ENCODE measurements around the gene BUD13. TPM values are rescaled to one million over a fixed set of nuclear protein-coding genes. Genes with fewer than 3 reads are reported as not detected.

The BUD13 gene
- total RNA-seq, 4 donors from 2014 or later = 16.3 to 42.9 (median 20.1) TPM

- Histone ChIP-seq H3K4me3 (no peak overlapping the region), H3K27ac (no peak overlapping the region), H3K4me1 (peaks cover 0 to 6% (median 0%) of the 10 kb centered on the region in 4 donors), H3K27me3 (no peaks in the 10 kb centered on the region), H3K36me3 (no peaks in the 10 kb centered on the region), H3K9me3 (no peaks in the 10 kb centered on the region)
- peak; percentile 54 to 83 (median 71) for DNase-seq
- TF ChIP-seq POLR2A (IDR thresholded peaks at IDR 0.05) = no peak
- TF ChIP-seq CTCF (IDR thresholded peaks at IDR 0.05) = peak; percentile 61 to 83 (median 72)
These were observed 40.3 kb downstream of the BUD13 start for GRCh38 chr11:116732271-116733042.

- no peak for DNase-seq
- H3K27ac ChIP-seq = no peak overlapping the region
These were observed 41.0 kb downstream of the BUD13 start for GRCh38 chr11:116731821-116732220.

GRCh38 chr11:116731097-116731761, 41.6 kb downstream of the BUD13 start:
- H3K4me3 ChIP-seq = no peak overlapping the region
- no peaks in the 10 kb centered on the region for H3K36me3 ChIP-seq
- H3K27ac ChIP-seq = no peak overlapping the region
- H3K27me3 ChIP-seq = no peaks in the 10 kb centered on the region
- H3K4me1 ChIP-seq = peaks cover 0 to 6% (median 0%) of the 10 kb centered on the region in 4 donors
- no peaks in the 10 kb centered on the region for H3K9me3 ChIP-seq
- TF ChIP-seq CTCF (IDR thresholded peaks at IDR 0.05) = no peak
- TF ChIP-seq POLR2A (IDR thresholded peaks at IDR 0.05) = no peak
- DNase-seq = peak in 1 of 3 donors; percentile 34

More at GRCh38 chr11:116731821-116732220, 41.0 kb downstream of the BUD13 start:
- H3K27me3 ChIP-seq = no peaks in the 10 kb centered on the region
- H3K36me3 ChIP-seq = no peaks in the 10 kb centered on the region
- no peak for TF ChIP-seq POLR2A (IDR thresholded peaks at IDR 0.05)
- no peak for TF ChIP-seq CTCF (IDR thresholded peaks at IDR 0.05)
- no peak overlapping the region for H3K4me3 ChIP-seq
- H3K9me3 ChIP-seq = no peaks in the 10 kb centered on the region
- peaks cover 0 to 6% (median 0%) of the 10 kb centered on the region in 4 donors for H3K4me1 ChIP-seq

- Histone ChIP-seq H3K27ac (no peak overlapping the region), H3K9me3 (no peaks in the 10 kb centered on the region), H3K27me3 (no peaks in the 10 kb centered on the region), H3K4me1 (peaks cover 0 to 6% (median 0%) of the 10 kb centered on the region in 4 donors), H3K4me3 (no peak overlapping the region), H3K36me3 (no peaks in the 10 kb centered on the region)
- peak in 1 of 3 donors; percentile 37 for DNase-seq
- TF ChIP-seq CTCF (IDR thresholded peaks at IDR 0.05) (no peak), POLR2A (IDR thresholded peaks at IDR 0.05) (no peak)
These were observed 42.2 kb downstream of the BUD13 start for GRCh38 chr11:116730601-116731000.

GRCh38 chr11:116730241-116730561, 42.6 kb downstream of the BUD13 start:
- H3K27me3 ChIP-seq = no peaks in the 10 kb centered on the region
- DNase-seq = peak in 1 of 3 donors; percentile 35
- H3K9me3 ChIP-seq = no peaks in the 10 kb centered on the region
- no peaks in the 10 kb centered on the region for H3K36me3 ChIP-seq
- H3K4me1 ChIP-seq = peaks cover 0 to 6% (median 0%) of the 10 kb centered on the region in 4 donors
- no peak overlapping the region for H3K4me3 ChIP-seq
- H3K27ac ChIP-seq = no peak overlapping the region
- TF ChIP-seq POLR2A (IDR thresholded peaks at IDR 0.05) (no peak), CTCF (IDR thresholded peaks at IDR 0.05) (no peak)

Data from Peyer's patch (tissue), 4 donors.